Sigmoid colon (tissue), 4 donors: Measurements from ENCODE around the gene PCBP3.

ENCODE experiments used
- EP300 ChIP-seq, 4 donors: sonication (generic); formaldehyde crosslinking; IDR thresholded peaks; one replicate each; pipeline ENCODE4 v1.6.1; 2017; ENCODE audit warnings: antibody characterized with exemption in 4 of 4
- POLR2A ChIP-seq, 2 donors: fragments of 450-650 bp; IDR thresholded peaks; one replicate each; pipeline ENCODE4 v1.6.1; 2016; ENCODE audit warnings: antibody characterized with exemption in 2 of 2, mild to moderate bottlenecking in 2 of 2, moderate library complexity in 2 of 2
- POLR2AphosphoS5 ChIP-seq, 4 donors: sonication (generic); formaldehyde crosslinking; IDR thresholded peaks; one replicate each; pipeline ENCODE4 v1.6.1; 2017; ENCODE audit warnings: antibody characterized with exemption in 4 of 4
- TF ChIP-seq, protein P1 (sequence below), 4 experiments: fragments of 450-650 bp in 3 of 4; fragments of 200-600 bp in 1 of 4; IDR thresholded peaks; one replicate each; pipeline ENCODE4 v1.5.1; 2016 to 2019; ENCODE audit warnings: antibody characterized with exemption in 4 of 4, mild to moderate bottlenecking in 3 of 4, moderate library complexity in 2 of 4

DNA sequence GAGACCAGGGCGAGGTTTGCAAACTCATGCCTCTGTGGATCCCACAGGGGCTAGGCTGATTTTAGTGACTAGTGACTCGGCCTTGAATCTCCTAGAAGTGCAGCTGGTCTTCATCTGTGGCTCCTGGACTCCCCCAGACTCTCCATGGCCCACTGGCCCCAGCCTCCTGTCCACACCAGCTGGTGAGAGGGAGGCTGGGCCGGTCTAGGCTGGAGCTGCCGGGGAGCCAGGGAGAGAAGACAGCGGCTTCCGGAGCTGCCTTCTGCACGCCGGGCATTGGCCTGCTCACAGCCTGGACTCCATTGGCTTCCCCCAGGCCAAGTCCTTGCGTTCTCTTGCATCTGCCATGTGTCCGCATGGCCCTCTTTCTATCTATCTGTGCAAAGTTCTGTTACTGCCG lies 285.9 kb downstream of the PCBP3 start:
- TF ChIP-seq EP300 (IDR thresholded peaks at IDR 0.05): no peak
- TF ChIP-seq, protein P1, sequence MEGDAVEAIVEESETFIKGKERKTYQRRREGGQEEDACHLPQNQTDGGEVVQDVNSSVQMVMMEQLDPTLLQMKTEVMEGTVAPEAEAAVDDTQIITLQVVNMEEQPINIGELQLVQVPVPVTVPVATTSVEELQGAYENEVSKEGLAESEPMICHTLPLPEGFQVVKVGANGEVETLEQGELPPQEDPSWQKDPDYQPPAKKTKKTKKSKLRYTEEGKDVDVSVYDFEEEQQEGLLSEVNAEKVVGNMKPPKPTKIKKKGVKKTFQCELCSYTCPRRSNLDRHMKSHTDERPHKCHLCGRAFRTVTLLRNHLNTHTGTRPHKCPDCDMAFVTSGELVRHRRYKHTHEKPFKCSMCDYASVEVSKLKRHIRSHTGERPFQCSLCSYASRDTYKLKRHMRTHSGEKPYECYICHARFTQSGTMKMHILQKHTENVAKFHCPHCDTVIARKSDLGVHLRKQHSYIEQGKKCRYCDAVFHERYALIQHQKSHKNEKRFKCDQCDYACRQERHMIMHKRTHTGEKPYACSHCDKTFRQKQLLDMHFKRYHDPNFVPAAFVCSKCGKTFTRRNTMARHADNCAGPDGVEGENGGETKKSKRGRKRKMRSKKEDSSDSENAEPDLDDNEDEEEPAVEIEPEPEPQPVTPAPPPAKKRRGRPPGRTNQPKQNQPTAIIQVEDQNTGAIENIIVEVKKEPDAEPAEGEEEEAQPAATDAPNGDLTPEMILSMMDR (IDR thresholded peaks at IDR 0.05): no peak
- no peak for TF ChIP-seq POLR2A (IDR thresholded peaks at IDR 0.05)
- TF ChIP-seq POLR2AphosphoS5 (IDR thresholded peaks at IDR 0.05): no peak
